GM18951 (cell line): Measurements from ENCODE around the gene ANKRD61.
"Not testable (repeated sequence)": the region's sequence is repeated elsewhere in the genome, so short reads cannot be mapped to it uniquely, and the experiment has no call there.

Source experiments
- POLR2A ChIP-seq: IDR thresholded peaks from 4 replicates; pipeline ENCODE4 v1.6.1; 2011; ENCODE audit warnings: mild to moderate bottlenecking; ENCODE audit not compliant: insufficient read length, insufficient read depth; ENCODE audit errors: extremely low read depth
- in situ Hi-C: fragments of 300-500 bp; cut with MboI; formaldehyde crosslinking; loops from one replicate; pipeline ENCODE4 v1.12.0; 2022; ENCODE audit warnings: low sequenced_read_pairs, mixed read lengths, inconsistent platforms; ENCODE audit not compliant: unreplicated experiment

ANKRD61 gene

GRCh38 chr7:6020371-6021286, 10.5 kb upstream of the ANKRD61 start:
- TF ChIP-seq POLR2A: no peak
- in situ Hi-C loops: no loop called here

DNA sequence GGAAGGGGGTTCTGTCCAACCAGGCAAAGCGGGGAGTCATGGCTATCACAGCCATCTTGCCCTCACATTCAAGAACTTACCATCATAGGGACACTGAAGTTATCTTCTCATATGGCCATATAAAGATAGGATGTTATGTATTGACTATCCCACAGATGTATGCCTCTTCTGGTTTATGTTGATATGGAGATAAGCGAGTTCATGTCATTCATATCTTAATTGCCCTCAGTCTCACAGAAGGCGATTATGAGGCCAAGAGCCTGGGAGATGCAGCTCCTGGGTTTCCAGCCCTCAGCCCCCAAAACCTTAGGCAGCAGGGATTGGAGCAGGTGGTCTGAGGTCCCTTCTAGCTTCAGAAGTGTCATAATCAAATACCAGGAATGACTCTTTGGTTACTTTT, 8.5 kb upstream of the ANKRD61 start:
- in situ Hi-C loops: no loop called here
- no peak for TF ChIP-seq POLR2A

DNA sequence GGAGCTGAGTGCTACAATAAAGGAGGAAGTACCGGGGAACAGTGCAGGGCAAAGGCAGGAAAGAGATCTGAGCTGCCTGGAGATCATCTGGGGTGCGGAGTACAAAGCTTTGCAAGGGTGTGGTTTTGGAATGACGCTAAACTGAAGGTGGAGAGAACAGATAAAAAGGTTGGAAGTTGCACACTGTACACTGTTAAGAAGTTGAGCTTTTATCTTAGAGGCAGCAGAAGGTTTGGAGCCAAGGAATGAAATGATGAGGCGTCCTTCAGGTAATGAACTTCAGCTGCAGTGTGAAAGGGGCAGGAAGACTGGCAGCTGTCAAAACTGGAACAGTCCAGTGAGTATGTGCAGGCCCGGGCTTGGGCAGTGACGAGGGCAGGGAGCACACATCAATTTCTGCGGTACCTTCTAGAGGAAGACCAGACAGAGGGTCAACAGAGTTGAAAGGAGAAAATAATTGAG, 7.2 kb upstream of the ANKRD61 start:
- in situ Hi-C loops: no loop called here
- TF ChIP-seq POLR2A: no peak

- TF ChIP-seq POLR2A: no peak
- in situ Hi-C loops: no loop called here
These were observed 5.0 kb upstream of the ANKRD61 start for GRCh38 chr7:6026011-6026819.

- in situ Hi-C loops: no loop called here
- no peak for TF ChIP-seq POLR2A
These were observed 4.3 kb upstream of the ANKRD61 start for GRCh38 chr7:6026820-6027311.

GRCh38 chr7:6027806-6028365, 3.3 kb upstream of the ANKRD61 start:
- TF ChIP-seq POLR2A: no peak
- in situ Hi-C loops: no loop called here

- in situ Hi-C loops: no loop called here
- TF ChIP-seq POLR2A: no peak
These were observed 2.6 kb upstream of the ANKRD61 start for GRCh38 chr7:6028563-6028962.

DNA sequence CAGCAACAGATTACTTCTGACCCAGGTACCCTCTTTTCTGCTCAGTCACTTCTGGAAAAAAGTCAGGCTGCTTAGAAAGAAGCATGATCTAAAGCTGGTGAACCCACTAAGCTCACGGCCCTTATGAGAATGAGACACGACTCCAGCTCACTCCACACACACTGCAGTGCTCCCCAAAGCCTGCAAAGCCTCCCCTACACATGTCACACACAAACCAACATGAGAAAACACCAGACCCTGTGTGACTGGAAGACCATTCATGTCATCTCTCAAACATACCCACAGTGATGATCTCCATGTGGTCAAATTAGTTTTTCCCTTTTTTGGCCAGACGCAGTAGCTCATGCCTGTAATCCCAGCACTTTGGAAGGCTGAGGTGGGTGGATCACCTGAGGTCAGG, 391 bp downstream of the ANKRD61 start:
- no peak for TF ChIP-seq POLR2A
- in situ Hi-C loops: no loop called here

- in situ Hi-C loops: no loop called here
These were observed 991 bp downstream of the ANKRD61 start for GRCh38 chr7:6032167-6032566.

DNA sequence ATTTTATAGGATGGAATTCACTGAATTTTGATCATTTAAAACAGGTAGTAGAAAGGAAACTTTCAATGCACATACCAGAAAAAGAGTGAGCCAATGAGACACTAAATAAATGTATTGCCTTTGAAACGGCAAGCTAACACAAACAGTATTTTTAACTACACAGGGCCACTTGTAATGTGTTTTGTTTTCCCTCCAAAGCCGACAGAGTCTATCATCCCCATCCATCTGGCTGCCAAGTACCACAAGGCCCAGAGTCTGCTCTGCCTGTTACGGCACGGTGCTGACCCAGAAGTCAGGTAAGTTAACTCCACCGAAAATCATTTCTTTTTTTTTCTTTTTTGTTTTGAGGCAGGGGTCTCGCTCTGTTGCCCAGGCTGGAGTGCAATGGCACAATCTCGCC, 1.5 kb downstream of the ANKRD61 start:
- in situ Hi-C loops: no loop called here
- no peak for TF ChIP-seq POLR2A

More at GRCh38 chr7:6032167-6032566, 991 bp downstream of the ANKRD61 start:
- TF ChIP-seq POLR2A: no peak

DNA sequence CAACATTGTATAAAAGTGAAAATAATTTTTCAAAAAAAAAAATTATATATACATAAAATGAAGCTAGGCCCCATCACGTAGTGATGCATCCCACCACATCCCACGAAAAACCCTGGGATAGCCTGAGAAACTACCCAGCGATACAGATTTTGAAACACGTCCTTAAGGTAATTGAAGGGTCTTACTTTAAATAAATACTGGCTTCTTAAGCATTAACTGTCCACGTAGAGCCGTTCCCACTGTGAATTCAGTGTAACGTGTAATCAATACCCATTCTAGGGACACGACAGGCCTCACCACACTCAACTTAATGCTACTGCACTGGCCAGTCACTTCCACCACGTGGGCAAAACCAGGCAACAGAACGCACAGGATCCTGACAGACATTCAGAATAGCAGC, 4.0 kb downstream of the ANKRD61 start:
- in situ Hi-C loops: no loop called here
- TF ChIP-seq POLR2A: no peak

GRCh38 chr7:6035686-6036085, 4.5 kb downstream of the ANKRD61 start:
- TF ChIP-seq POLR2A: no peak
- in situ Hi-C loops: no loop called here

DNA sequence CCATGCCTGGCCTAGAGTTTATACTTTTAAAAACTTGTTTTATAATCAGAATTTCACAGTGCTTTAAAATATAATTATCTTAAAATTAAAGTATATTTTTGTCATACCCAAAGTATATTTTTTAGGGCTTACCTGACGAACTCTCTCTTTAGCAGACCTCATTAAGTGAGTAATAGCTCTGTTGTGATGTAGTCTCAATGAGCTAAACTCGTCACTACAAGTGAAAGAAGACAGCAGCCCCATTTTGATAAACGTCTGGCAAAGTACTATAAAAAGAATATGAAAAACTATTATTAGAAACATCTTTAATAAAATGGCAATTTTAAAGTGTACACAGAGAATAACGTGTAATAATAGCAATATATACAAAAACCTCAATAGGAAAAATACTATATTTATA, 18.6 kb downstream of the ANKRD61 start:
- no peak for TF ChIP-seq POLR2A
- in situ Hi-C loops: no loop called here

- in situ Hi-C loops: not testable (repeated sequence)
These were observed 20.0 kb downstream of the ANKRD61 start for GRCh38 chr7:6051185-6051584.

- in situ Hi-C loops: no loop called here
- no peak for TF ChIP-seq POLR2A
These were observed 25.4 kb downstream of the ANKRD61 start for GRCh38 chr7:6056616-6057015.
